GM12891 (cell line): ENCODE data around the gene ARHGEF2. TPM values are rescaled to one million over a fixed set of nuclear protein-coding genes. Genes with fewer than 3 reads are reported as not detected.

Experiments used
- DNase-seq: peaks from one replicate; pipeline ENCODE4 v3.0.0; 2011; ENCODE audit warnings: low spot score; ENCODE audit not compliant: insufficient read length
- FAIRE-seq: peaks from 2 replicates; lab custom pipeline; 2011; peaks lifted over from hg19 to GRCh38; lab: Jason Lieb, UNC
- PAX5 ChIP-seq: IDR thresholded peaks from 2 replicates; pipeline ENCODE4 v1.6.1; 2011; ENCODE audit warnings: low read length, moderate library complexity, mild to moderate bottlenecking; ENCODE audit not compliant: insufficient read depth, severe bottlenecking
- POLR2A ChIP-seq: IDR thresholded peaks from 2 replicates; pipeline ENCODE4 v1.6.1; 2011; ENCODE audit warnings: low read depth, low read length, control low read depth
- POLR2AphosphoS5 ChIP-seq: IDR thresholded peaks from 2 replicates; pipeline ENCODE4 v1.6.1; 2011; ENCODE audit warnings: low read depth, low read length, control low read depth
- POU2F2 ChIP-seq: IDR thresholded peaks from 2 replicates; pipeline ENCODE4 v1.6.1; 2011; ENCODE audit warnings: low read depth, mild to moderate bottlenecking, control low read depth, low read length, moderate library complexity
- SPI1 ChIP-seq: IDR thresholded peaks from 2 replicates; pipeline ENCODE4 v1.6.1; 2011; ENCODE audit warnings: low read depth, low read length, control low read depth
- TAF1 ChIP-seq: IDR thresholded peaks from 2 replicates; pipeline ENCODE4 v1.6.1; 2011; ENCODE audit warnings: low read depth, low read length, control low read depth
- polyA plus RNA-seq: library from polyadenylated mRNA; unstranded; fragments of >200 nt; gene quantifications from one replicate; pipeline ENCODE4 v1.2.1, GENCODE V29; 2012; ENCODE audit warnings: low read depth, missing spikeins, inconsistent platforms; ENCODE audit not compliant: missing spikeins

ARHGEF2 gene
- 45.2 TPM for polyA plus RNA-seq

DNA sequence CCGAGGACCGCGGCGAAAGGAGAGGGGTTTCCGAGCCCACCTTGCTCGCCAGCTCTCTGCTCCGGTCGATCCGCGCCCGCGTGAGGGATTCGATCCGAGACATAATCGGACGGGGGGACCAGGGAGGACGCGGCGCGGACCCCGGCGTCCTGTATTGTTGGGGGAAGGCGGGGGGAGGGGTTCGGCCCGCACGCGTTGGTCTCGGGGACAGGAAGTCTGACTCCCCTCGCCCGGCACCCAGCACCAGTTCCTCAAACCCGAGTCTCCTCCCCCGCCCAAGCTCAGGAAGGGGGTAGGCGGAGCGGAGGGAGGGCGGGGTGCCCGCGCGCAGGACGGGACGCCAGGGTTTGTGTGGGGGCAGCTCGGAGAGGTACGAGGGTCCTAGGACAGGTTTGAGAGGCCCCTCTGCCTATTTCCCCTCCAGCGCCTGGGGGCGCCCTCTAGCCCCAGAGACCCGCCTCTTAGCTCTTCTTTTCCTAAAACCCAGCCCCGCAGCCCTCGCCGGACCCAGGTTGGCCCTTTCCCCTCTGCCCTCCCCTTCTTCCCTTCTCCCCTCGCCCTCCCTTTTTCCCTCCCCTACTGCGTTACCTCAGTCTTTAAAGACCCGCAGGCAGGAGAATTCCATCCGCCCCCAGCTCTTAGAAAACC, at the start of gene ARHGEF2:
Gene ARHGEF2, minus strand, starts transcription at position 223 of the 648 bp plus-strand sequence. Its CDS starts 120 bp downstream, at position 103.
- DNase-seq (peak; percentile 91), FAIRE-seq (peak; percentile 76)
- TF ChIP-seq POLR2AphosphoS5 (no peak), POU2F2 (peak; percentile 13; the same call in 1 of the 2 replicates), PAX5 (no peak), POLR2A (peak; percentile 65; the same call in 1 of the 2 replicates), SPI1 (peak; percentile 91), TAF1 (peak; percentile 81)

GRCh38 chr1:156026588-156026987, 48.2 kb upstream of the ARHGEF2 start:
- DNase-seq (no peak), FAIRE-seq (no peak)
- TF ChIP-seq POLR2A (no peak), POU2F2 (no peak), TAF1 (no peak), PAX5 (no peak), SPI1 (no peak), POLR2AphosphoS5 (no peak)

- TF ChIP-seq PAX5 (no peak), POU2F2 (no peak), POLR2AphosphoS5 (no peak), SPI1 (no peak), TAF1 (no peak), POLR2A (no peak)
- DNase-seq (peak; percentile 30), FAIRE-seq (peak; percentile 56)
Measured at GRCh38 chr1:156025876-156026275, 47.5 kb upstream of the ARHGEF2 start.

DNA sequence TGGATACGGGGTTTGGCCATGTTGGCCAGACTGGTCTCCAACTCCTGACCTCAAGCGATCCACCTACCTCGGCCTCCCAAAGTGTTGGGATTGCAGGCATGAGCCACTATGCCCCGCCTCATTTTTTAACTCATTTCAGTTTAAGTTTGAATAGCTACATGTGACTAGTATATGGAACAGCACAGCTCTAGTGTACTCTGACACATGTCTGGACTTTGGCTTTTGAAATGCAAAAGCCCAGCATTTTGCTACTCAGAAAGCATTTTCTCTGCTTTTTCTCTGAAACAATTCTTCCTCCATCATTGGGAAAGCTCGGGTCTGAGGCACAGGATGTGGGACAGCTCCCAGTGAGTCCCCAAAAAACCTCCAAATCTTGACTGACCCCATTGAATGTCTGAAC, 46.5 kb upstream of the ARHGEF2 start:
- TF ChIP-seq POLR2A (no peak), POU2F2 (no peak), TAF1 (no peak), SPI1 (no peak), POLR2AphosphoS5 (no peak), PAX5 (no peak)
- FAIRE-seq: no peak
- no peak for DNase-seq

DNA sequence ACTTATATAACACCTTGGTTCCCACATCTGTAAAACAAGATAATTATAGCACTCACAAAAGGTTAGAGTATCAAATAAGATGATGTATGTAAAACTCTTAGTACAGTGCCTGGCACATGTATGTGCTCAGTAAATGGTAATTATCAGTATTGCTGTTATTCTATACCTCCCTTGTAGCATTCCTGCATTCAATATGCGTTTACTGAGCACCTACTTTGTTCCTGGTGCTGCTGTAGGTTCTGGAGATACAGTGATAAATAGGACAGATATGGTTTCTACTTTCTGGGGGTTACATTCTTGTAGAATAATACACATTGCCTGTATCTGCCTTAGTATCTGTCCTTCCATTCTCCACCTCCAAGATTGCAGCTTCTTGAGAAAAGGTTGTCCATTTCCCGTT, 43.6 kb upstream of the ARHGEF2 start:
- DNase-seq (no peak), FAIRE-seq (no peak)
- no peak for TF ChIP-seq TAF1
- TF ChIP-seq POLR2A: no peak
- TF ChIP-seq POU2F2: no peak
- no peak for TF ChIP-seq PAX5
- TF ChIP-seq SPI1: no peak
- TF ChIP-seq POLR2AphosphoS5: no peak

GRCh38 chr1:156021093-156021428, 42.7 kb upstream of the ARHGEF2 start:
- no peak for DNase-seq

GRCh38 chr1:156020293-156021092, 42.1 kb upstream of the ARHGEF2 start, which contains the start of gene SSR2:
Gene SSR2 (minus strand): TSS chr1:156020951. CDS start chr1:156020167, 784 bp downstream.
- peak; percentile 89 for DNase-seq
- TF ChIP-seq POLR2A: peak; percentile 89
- TF ChIP-seq POLR2AphosphoS5: peak; percentile 90
- no peak for TF ChIP-seq PAX5
- TF ChIP-seq POU2F2: no peak
- peak; percentile 38 for TF ChIP-seq SPI1
- 0 out of 2 replicates have a peak, but pooled peaks have one; percentile 44 for TF ChIP-seq TAF1
- peak; percentile 90 for FAIRE-seq

More at GRCh38 chr1:156021093-156021428, 42.7 kb upstream of the ARHGEF2 start:
- FAIRE-seq: no peak
- no peak for TF ChIP-seq POLR2AphosphoS5
- TF ChIP-seq POLR2A: no peak

DNA sequence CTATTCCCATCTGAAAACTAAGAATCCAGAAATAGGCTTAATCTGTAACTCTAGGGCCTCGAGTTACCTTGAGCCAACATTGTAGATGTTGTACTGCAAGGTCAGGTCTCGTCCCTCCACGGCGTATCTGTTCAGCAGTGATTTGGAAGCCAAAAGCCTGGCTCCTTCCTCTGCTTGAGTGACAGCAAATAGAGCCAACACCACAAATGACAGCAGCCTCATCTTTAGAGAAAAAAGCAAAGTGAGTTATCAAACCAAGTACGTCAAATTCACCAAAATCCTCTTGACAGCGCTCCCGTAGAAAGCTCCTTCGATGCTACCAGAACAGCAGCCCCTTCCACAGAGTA, 41.6 kb upstream of the ARHGEF2 start:
- DNase-seq (no peak), FAIRE-seq (no peak)
- TF ChIP-seq TAF1 (no peak), SPI1 (no peak), POU2F2 (no peak), POLR2AphosphoS5 (no peak), PAX5 (no peak), POLR2A (no peak)

DNA sequence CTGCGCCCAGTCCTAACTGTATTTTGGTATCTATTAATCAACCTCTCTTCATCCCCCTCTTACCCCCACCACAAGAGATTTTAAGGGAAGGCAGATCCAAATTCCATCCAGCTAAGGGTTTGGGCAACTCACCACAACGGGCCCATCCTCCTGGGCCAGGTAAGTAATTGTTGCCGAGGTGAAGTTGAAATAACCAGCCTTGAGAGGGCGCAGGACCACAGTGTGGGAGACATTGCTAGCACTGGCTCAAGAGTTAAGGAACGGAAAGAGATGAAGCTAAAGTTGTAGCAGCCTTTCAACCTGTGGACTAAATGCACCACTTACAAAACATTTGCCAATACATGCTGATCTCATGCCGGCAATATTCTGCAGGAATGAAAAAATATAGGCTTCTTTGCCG, 36.5 kb upstream of the ARHGEF2 start:
- peak; percentile 28 for FAIRE-seq
- no peak for TF ChIP-seq POLR2A
- TF ChIP-seq SPI1: no peak
- TF ChIP-seq POLR2AphosphoS5: no peak
- no peak for TF ChIP-seq TAF1
- no peak for TF ChIP-seq POU2F2
- TF ChIP-seq PAX5: no peak
- DNase-seq: no peak
